Endometrial microvascular endothelial cells (primary cell): ENCODE measurements around the gene PLK4. TPM values are rescaled to one million over a fixed set of nuclear protein-coding genes. Genes with fewer than 3 reads are reported as not detected.

Experiments
- in situ Hi-C: cut with HindIII; loops from 2 replicates; pipeline ENCODE4 v1.10.0; 2017; ENCODE audit warnings: low sequenced_read_pairs, low pct_unique_long_range_greater_than_20kb; ENCODE audit errors: inconsistent ontology term
- total RNA-seq: library from RNA; depleted of rRNA; stranded (reverse); fragments of >200 nt; gene quantifications from one replicate; pipeline ENCODE4 v1.2.3, GENCODE V29; 2015; ENCODE audit errors: inconsistent ontology term

PLK4 gene
- 29.5 TPM for total RNA-seq

- in situ Hi-C loops = no loop called here
These were observed at the start of gene PLK4 for GRCh38 chr4:127880763-127881562. Gene PLK4, plus strand, starts transcription at chr4:127880893. Its CDS starts 242 bp downstream, at chr4:127881135.

GRCh38 chr4:127832585-127832984 is 48.1 kb upstream of the PLK4 start:
- in situ Hi-C loops = no loop called here

GRCh38 chr4:127843704-127844600 is 36.7 kb upstream of the PLK4 start:
- in situ Hi-C loops = no loop called here

GRCh38 chr4:127844601-127845116 is 36.0 kb upstream of the PLK4 start:
- in situ Hi-C loops = no loop called here

- in situ Hi-C loops = no loop called here
These were observed 34.6 kb upstream of the PLK4 start for GRCh38 chr4:127846061-127846460.

- in situ Hi-C loops = no loop called here
These were observed 33.9 kb upstream of the PLK4 start for GRCh38 chr4:127846765-127847164.

GRCh38 chr4:127849505-127850234 is 31.0 kb upstream of the PLK4 start:
- in situ Hi-C loops = no loop called here

GRCh38 chr4:127852661-127853060 is 28.0 kb upstream of the PLK4 start:
- in situ Hi-C loops = no loop called here

- in situ Hi-C loops = no loop called here
These were observed 24.4 kb upstream of the PLK4 start for GRCh38 chr4:127856196-127856812.

- in situ Hi-C loops = no loop called here
These were observed 23.8 kb upstream of the PLK4 start for GRCh38 chr4:127856813-127857447.

GRCh38 chr4:127857641-127858040 is 23.1 kb upstream of the PLK4 start:
- in situ Hi-C loops = no loop called here

- in situ Hi-C loops = no loop called here
These were observed 12.5 kb upstream of the PLK4 start for GRCh38 chr4:127868196-127868595.

- in situ Hi-C loops = no loop called here
These were observed 10.4 kb upstream of the PLK4 start for GRCh38 chr4:127870281-127870680.

- in situ Hi-C loops = no loop called here
These were observed 10.0 kb upstream of the PLK4 start for GRCh38 chr4:127870688-127871087.

GRCh38 chr4:127875791-127876190 is 4.9 kb upstream of the PLK4 start:
- in situ Hi-C loops = no loop called here

GRCh38 chr4:127881563-127881864 is 821 bp downstream of the PLK4 start:
- in situ Hi-C loops = no loop called here

- in situ Hi-C loops = no loop called here
These were observed 7.9 kb downstream of the PLK4 start for GRCh38 chr4:127888559-127888958.

GRCh38 chr4:127889903-127890302 is 9.2 kb downstream of the PLK4 start:
- in situ Hi-C loops = no loop called here
